DMS114 treated with DMSO at 0.1 percent for 48 hours (cell line): ENCODE measurements around the gene KCNJ11.

ENCODE experiments used
- DNase-seq: peaks from one replicate; lab custom pipeline; 2025; ENCODE audit not compliant: unreplicated experiment; lab: John Stamatoyannopoulos, UW

The KCNJ11 gene

GRCh38 chr11:17368551-17368950, 19.9 kb downstream of the KCNJ11 start:
- DNase-seq, result no peak

GRCh38 chr11:17366495-17366894, 22.0 kb downstream of the KCNJ11 start:
- no peak for DNase-seq

GRCh38 chr11:17354601-17354991, 33.9 kb downstream of the KCNJ11 start:
- peak; percentile 51 for DNase-seq

GRCh38 chr11:17353821-17354600, 34.4 kb downstream of the KCNJ11 start:
- no peak for DNase-seq

- peak; percentile 53 for DNase-seq
Observed at GRCh38 chr11:17352950-17353820, 35.3 kb downstream of the KCNJ11 start.

GRCh38 chr11:17351510-17352176, 36.8 kb downstream of the KCNJ11 start, which contains the start of gene NCR3LG1:
Gene NCR3LG1, plus strand, starts transcription at chr11:17351800. Its CDS starts 170 bp downstream, at chr11:17351970.
- no peak for DNase-seq

- DNase-seq, result no peak
Observed at GRCh38 chr11:17351172-17351509, 37.3 kb downstream of the KCNJ11 start.

- DNase-seq, result no peak
Observed at GRCh38 chr11:17350455-17351171, 37.8 kb downstream of the KCNJ11 start.

- no peak for DNase-seq
Observed at GRCh38 chr11:17347676-17348075, 40.8 kb downstream of the KCNJ11 start.

GRCh38 chr11:17343907-17344306, 44.6 kb downstream of the KCNJ11 start:
- DNase-seq, result no peak

GRCh38 chr11:17343257-17343656, 45.2 kb downstream of the KCNJ11 start:
- DNase-seq, result no peak
